Measurements from ENCODE around the gene FGGY.

The FGGY gene

GRCh38 chr1:59354709-59355337 lies 57.9 kb downstream of the FGGY start:
- DNase-seq, result no peak

GRCh38 chr1:59355361-59355760 lies 58.5 kb downstream of the FGGY start:
- no peak for DNase-seq

- no peak for DNase-seq
These were observed 59.7 kb downstream of the FGGY start for GRCh38 chr1:59356627-59357026.

- no peak for DNase-seq
These were observed 60.9 kb downstream of the FGGY start for GRCh38 chr1:59357645-59358320.

GRCh38 chr1:59359325-59359724 lies 62.4 kb downstream of the FGGY start:
- DNase-seq, result no peak

GRCh38 chr1:59360170-59360569 lies 63.3 kb downstream of the FGGY start:
- no peak for DNase-seq

GRCh38 chr1:59360729-59361128 lies 63.8 kb downstream of the FGGY start:
- no peak for DNase-seq

GRCh38 chr1:59361766-59362165 lies 64.9 kb downstream of the FGGY start:
- DNase-seq, result no peak

GRCh38 chr1:59364037-59364436 lies 67.1 kb downstream of the FGGY start:
- DNase-seq, result no peak

- no peak for DNase-seq
These were observed 69.5 kb downstream of the FGGY start for GRCh38 chr1:59366346-59366745.

- no peak for DNase-seq
These were observed 70.6 kb downstream of the FGGY start for GRCh38 chr1:59367301-59368007.

GRCh38 chr1:59368008-59368670 lies 71.2 kb downstream of the FGGY start:
- DNase-seq, result no peak

GRCh38 chr1:59375321-59376220 lies 78.7 kb downstream of the FGGY start:
- DNase-seq, result no peak

GRCh38 chr1:59377350-59377904 lies 80.5 kb downstream of the FGGY start:
- no peak for DNase-seq

- DNase-seq, result no peak
These were observed 81.9 kb downstream of the FGGY start for GRCh38 chr1:59378621-59379370.

GRCh38 chr1:59379371-59379728 lies 82.5 kb downstream of the FGGY start:
- no peak for DNase-seq

- DNase-seq, result no peak
These were observed 87.1 kb downstream of the FGGY start for GRCh38 chr1:59383963-59384362.

GRCh38 chr1:59384443-59384842 lies 87.5 kb downstream of the FGGY start:
- no peak for DNase-seq

GRCh38 chr1:59388191-59388590 lies 91.3 kb downstream of the FGGY start:
- DNase-seq, result no peak

GRCh38 chr1:59389847-59390246 lies 93.0 kb downstream of the FGGY start:
- DNase-seq, result no peak

GRCh38 chr1:59390307-59390706 lies 93.4 kb downstream of the FGGY start:
- DNase-seq, result no peak
